ENCODE data around the gene DOK3.
A peak's percentile ranks its signal among the peaks of the same experiment; 100 is the strongest.

DNA sequence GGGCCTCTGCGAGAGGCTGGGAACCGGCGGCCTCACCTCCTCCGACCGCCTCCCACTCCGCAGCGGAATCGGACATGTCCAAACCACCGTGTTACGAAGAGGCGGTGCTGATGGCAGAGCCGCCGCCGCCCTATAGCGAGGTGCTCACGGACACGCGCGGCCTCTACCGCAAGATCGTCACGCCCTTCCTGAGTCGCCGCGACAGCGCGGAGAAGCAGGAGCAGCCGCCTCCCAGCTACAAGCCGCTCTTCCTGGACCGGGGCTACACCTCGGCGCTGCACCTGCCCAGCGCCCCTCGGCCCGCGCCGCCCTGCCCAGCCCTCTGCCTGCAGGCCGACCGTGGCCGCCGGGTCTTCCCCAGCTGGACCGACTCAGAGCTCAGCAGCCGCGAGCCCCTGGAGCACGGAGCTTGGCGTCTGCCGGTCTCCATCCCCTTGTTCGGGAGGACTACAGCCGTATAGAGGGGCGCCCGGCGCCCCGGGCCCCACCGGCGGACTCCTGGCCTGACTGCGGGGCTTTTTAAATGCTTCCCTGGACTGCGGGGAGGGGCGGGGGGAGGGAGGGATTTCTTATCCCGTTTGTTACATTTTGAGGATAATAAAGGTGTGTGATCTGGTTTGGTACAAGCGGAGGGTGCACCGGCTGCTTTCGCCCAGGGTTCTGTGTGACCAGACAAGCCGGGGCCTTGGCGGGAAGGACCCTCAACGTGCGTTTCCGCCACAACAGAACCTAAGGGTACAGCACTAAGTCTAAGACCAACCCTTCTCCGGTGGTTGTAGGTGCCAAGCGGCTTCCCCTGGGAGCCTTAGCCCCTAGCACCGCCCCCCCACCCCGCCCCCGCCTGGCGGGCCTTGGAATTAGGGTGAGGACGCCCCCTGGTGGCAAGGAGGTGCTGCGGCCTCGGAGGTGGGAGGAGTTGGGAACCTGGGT lies 53.7 kb downstream of the DOK3 start:
- TF ChIP-seq, protein P1, sequence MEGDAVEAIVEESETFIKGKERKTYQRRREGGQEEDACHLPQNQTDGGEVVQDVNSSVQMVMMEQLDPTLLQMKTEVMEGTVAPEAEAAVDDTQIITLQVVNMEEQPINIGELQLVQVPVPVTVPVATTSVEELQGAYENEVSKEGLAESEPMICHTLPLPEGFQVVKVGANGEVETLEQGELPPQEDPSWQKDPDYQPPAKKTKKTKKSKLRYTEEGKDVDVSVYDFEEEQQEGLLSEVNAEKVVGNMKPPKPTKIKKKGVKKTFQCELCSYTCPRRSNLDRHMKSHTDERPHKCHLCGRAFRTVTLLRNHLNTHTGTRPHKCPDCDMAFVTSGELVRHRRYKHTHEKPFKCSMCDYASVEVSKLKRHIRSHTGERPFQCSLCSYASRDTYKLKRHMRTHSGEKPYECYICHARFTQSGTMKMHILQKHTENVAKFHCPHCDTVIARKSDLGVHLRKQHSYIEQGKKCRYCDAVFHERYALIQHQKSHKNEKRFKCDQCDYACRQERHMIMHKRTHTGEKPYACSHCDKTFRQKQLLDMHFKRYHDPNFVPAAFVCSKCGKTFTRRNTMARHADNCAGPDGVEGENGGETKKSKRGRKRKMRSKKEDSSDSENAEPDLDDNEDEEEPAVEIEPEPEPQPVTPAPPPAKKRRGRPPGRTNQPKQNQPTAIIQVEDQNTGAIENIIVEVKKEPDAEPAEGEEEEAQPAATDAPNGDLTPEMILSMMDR (IDR thresholded peaks at IDR 0.05) = peak; percentile 80 to 99 (median 91)
- TF ChIP-seq POLR2A (IDR thresholded peaks at IDR 0.05) = peak in 1 of 2 donors; percentile 11
